Measurements from ENCODE around the gene TANGO2.

GRCh38 chr22:20107951-20108756 is 87.2 kb downstream of the TANGO2 start:
- TF ChIP-seq, protein P1, sequence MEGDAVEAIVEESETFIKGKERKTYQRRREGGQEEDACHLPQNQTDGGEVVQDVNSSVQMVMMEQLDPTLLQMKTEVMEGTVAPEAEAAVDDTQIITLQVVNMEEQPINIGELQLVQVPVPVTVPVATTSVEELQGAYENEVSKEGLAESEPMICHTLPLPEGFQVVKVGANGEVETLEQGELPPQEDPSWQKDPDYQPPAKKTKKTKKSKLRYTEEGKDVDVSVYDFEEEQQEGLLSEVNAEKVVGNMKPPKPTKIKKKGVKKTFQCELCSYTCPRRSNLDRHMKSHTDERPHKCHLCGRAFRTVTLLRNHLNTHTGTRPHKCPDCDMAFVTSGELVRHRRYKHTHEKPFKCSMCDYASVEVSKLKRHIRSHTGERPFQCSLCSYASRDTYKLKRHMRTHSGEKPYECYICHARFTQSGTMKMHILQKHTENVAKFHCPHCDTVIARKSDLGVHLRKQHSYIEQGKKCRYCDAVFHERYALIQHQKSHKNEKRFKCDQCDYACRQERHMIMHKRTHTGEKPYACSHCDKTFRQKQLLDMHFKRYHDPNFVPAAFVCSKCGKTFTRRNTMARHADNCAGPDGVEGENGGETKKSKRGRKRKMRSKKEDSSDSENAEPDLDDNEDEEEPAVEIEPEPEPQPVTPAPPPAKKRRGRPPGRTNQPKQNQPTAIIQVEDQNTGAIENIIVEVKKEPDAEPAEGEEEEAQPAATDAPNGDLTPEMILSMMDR (IDR thresholded peaks at IDR 0.05; ENCODE audit: borderline replicate concordance, extremely low read depth, low read length, poor library complexity, severe bottlenecking): no peak
- TF ChIP-seq EZH2 (IDR thresholded peaks at IDR 0.05; ENCODE audit: borderline replicate concordance, low read depth, low read length, severe bottlenecking): no peak
